Neural cell (in vitro differentiated cells): ENCODE data around the gene SWT1.

Experiments
- EP300 ChIP-seq: fragments of 450-650 bp; conservative IDR thresholded peaks from 2 replicates; pipeline ENCODE4 v1.6.1; 2014; ENCODE audit warnings: antibody characterized with exemption, mild to moderate bottlenecking, moderate library complexity; ENCODE audit not compliant: poor library complexity, severe bottlenecking
- EZH2 ChIP-seq: fragments of 200-600, 300-800 bp; shearing (Covaris generic), sonication (generic); IDR thresholded peaks from 2 replicates; pipeline ENCODE4 v1.6.1; 2014; ENCODE audit warnings: antibody characterized with exemption, low read length, borderline replicate concordance, mild to moderate bottlenecking; ENCODE audit not compliant: insufficient read depth, poor library complexity, severe bottlenecking
- MXI1 ChIP-seq: fragments of 450-650 bp; conservative IDR thresholded peaks from 2 replicates; pipeline ENCODE4 v1.6.1; 2014; ENCODE audit warnings: antibody characterized with exemption, mild to moderate bottlenecking; ENCODE audit not compliant: poor library complexity, severe bottlenecking
- POLR2AphosphoS5 ChIP-seq: IDR thresholded peaks from 2 replicates; pipeline ENCODE4 v1.6.1; 2012
- RAD21 ChIP-seq: fragments of 450-650 bp; conservative IDR thresholded peaks from 2 replicates; pipeline ENCODE4 v1.6.1; 2014; ENCODE audit warnings: antibody characterized with exemption, mild to moderate bottlenecking, moderate library complexity
- SMC3 ChIP-seq: fragments of 450-650 bp; conservative IDR thresholded peaks from 2 replicates; pipeline ENCODE4 v1.6.1; 2014; ENCODE audit warnings: antibody characterized with exemption, mild to moderate bottlenecking, moderate library complexity; ENCODE audit not compliant: poor library complexity
- TF ChIP-seq, protein P1 (sequence below): fragments of 450-650 bp; IDR thresholded peaks from 2 replicates; pipeline ENCODE4 v1.5.1; 2014; ENCODE audit warnings: antibody characterized with exemption, mild to moderate bottlenecking, moderate library complexity; ENCODE audit not compliant: poor library complexity, severe bottlenecking
- TF ChIP-seq, protein P2 (sequence below): IDR thresholded peaks from 2 replicates; pipeline ENCODE4 v1.6.1; 2012; ENCODE audit warnings: borderline replicate concordance

DNA sequence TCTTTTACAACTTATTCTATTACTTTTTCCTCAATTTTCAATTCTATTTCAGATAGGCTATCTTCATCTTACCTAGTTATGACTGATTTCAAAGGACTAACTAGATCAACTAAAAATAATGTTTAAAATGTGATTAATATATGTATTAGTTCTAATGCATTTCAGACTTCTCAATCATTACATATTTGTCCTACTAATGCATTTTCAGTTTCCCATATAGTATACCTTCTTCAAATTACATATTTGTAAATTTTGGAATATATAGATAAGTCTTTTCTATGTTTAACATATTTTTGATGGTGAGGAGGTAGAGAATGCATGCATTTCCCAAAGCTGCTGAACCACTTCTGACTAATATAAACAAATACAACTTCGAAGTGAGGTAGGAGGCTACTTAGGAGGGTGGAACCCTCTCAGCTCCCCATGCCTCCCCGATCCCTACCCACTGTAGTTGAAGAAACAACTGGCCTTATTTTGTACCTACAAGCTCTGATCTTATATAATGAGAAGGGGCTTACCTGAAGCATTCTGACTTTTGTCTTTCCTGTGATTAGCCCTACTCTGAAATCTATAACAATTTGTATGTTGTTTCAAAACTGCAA lies 2.0 kb upstream of the SWT1 start:
- TF ChIP-seq EP300 (no peak), EZH2 (no peak), SMC3 (no peak), POLR2AphosphoS5 (no peak), MXI1 (no peak), RAD21 (no peak)
- TF ChIP-seq, protein P1, sequence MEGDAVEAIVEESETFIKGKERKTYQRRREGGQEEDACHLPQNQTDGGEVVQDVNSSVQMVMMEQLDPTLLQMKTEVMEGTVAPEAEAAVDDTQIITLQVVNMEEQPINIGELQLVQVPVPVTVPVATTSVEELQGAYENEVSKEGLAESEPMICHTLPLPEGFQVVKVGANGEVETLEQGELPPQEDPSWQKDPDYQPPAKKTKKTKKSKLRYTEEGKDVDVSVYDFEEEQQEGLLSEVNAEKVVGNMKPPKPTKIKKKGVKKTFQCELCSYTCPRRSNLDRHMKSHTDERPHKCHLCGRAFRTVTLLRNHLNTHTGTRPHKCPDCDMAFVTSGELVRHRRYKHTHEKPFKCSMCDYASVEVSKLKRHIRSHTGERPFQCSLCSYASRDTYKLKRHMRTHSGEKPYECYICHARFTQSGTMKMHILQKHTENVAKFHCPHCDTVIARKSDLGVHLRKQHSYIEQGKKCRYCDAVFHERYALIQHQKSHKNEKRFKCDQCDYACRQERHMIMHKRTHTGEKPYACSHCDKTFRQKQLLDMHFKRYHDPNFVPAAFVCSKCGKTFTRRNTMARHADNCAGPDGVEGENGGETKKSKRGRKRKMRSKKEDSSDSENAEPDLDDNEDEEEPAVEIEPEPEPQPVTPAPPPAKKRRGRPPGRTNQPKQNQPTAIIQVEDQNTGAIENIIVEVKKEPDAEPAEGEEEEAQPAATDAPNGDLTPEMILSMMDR = no peak
- TF ChIP-seq, protein P2, sequence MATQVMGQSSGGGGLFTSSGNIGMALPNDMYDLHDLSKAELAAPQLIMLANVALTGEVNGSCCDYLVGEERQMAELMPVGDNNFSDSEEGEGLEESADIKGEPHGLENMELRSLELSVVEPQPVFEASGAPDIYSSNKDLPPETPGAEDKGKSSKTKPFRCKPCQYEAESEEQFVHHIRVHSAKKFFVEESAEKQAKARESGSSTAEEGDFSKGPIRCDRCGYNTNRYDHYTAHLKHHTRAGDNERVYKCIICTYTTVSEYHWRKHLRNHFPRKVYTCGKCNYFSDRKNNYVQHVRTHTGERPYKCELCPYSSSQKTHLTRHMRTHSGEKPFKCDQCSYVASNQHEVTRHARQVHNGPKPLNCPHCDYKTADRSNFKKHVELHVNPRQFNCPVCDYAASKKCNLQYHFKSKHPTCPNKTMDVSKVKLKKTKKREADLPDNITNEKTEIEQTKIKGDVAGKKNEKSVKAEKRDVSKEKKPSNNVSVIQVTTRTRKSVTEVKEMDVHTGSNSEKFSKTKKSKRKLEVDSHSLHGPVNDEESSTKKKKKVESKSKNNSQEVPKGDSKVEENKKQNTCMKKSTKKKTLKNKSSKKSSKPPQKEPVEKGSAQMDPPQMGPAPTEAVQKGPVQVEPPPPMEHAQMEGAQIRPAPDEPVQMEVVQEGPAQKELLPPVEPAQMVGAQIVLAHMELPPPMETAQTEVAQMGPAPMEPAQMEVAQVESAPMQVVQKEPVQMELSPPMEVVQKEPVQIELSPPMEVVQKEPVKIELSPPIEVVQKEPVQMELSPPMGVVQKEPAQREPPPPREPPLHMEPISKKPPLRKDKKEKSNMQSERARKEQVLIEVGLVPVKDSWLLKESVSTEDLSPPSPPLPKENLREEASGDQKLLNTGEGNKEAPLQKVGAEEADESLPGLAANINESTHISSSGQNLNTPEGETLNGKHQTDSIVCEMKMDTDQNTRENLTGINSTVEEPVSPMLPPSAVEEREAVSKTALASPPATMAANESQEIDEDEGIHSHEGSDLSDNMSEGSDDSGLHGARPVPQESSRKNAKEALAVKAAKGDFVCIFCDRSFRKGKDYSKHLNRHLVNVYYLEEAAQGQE = no peak
